Activated CD4-positive, alpha-beta memory T cell treated with anti-CD3 and anti-CD28 coated beads for 36 hours (primary cell): Measurements from ENCODE around the gene TVP23B. TPM values are rescaled to one million over a fixed set of nuclear protein-coding genes. Genes with fewer than 3 reads are reported as not detected.
"Not testable (repeated sequence)": the region's sequence is repeated elsewhere in the genome, so short reads cannot be mapped to it uniquely, and the experiment has no call there.

ENCODE experiments used
- CTCF ChIA-PET: fragments of 350-600 bp; sonication (Branson Sonifier 250); formaldehyde crosslinking; loops from one replicate; lab custom pipeline; 2021; ENCODE audit warnings: antibody characterized with exemption, inconsistent platforms; lab: Charles Lee
- POLR2A ChIA-PET: fragments of 350-600 bp; sonication (Branson Sonifier 250); formaldehyde crosslinking; loops from one replicate; lab custom pipeline; 2021; ENCODE audit warnings: antibody characterized with exemption; lab: Charles Lee
- DNase-seq: peaks from one replicate; pipeline ENCODE4 v3.0.0-alpha.2; 2020
- H3K27ac Mint-ChIP-seq: one replicate; pipeline ENCODE4 v1.8.0; 2021; ENCODE audit warnings: mixed read lengths
- H3K27me3 Mint-ChIP-seq: one replicate; pipeline ENCODE4 v1.8.0; 2021; ENCODE audit warnings: mixed read lengths
- H3K36me3 Mint-ChIP-seq: one replicate; pipeline ENCODE4 v1.8.0; 2021; ENCODE audit warnings: mixed read lengths
- H3K4me1 Mint-ChIP-seq: one replicate; pipeline ENCODE4 v1.8.0; 2021; ENCODE audit warnings: low read depth, mixed read lengths
- H3K4me3 Mint-ChIP-seq: one replicate; pipeline ENCODE4 v1.8.0; 2021; ENCODE audit warnings: mild to moderate bottlenecking, mixed read lengths
- H3K9me3 Mint-ChIP-seq: one replicate; pipeline ENCODE4 v1.8.0; 2021; ENCODE audit warnings: mixed read lengths
- intact Hi-C: fragments of 100-400 bp; cut with micrococcal nuclease; formaldehyde crosslinking; loops from one replicate; pipeline ENCODE4 v1.15.1; 2023
- total RNA-seq, 2 experiments: library from RNA; stranded (reverse); gene quantifications; one replicate each; pipeline ENCODE4 v1.2.3, GENCODE V29; 2021

TVP23B gene
- 10 to 100 TPM; 30.6 to 34.1 TPM for total RNA-seq

DNA sequence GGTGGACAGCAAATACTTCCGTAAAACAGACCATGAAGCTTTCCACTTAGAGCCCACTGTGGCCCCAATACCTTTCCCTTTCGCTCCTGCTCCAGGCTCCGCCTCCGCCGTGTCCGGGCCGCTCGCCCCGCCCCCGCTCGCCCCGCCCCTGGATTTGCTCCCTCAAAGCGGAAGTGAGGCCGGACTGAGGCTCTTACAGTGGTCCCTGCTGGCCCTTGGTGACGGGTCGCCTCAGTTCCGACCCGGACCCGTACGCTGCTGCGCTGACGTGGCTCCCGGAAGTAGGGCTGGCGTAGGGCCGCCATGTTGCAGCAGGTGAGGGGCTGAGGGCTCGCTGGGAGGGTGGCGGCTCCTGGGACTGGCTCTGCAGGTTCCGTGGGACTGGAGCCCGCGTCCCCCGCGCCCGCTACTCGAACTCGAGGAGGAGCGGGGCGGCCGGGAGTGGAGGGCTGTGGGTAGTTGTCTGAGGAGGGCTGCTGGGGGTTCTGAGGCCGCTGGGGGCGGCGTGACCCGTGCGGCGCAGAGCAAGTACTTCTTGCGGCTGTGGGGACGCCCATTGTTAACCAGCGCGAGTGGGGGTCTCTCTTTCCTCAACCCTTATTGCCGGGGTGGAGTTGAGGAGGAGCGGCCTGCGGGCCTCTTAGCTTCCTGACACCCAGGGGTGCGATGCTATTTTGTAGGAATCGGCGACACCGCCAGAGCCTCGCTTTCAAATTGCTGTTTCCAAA is at the start of gene TVP23B:
Gene TVP23B (plus strand): TSS at position 193 of the 728 bp plus-strand sequence. CDS start 111 bp downstream, at position 304.
- CTCF ChIA-PET, H3K9me3 Mint-ChIP-seq, H3K27me3 Mint-ChIP-seq, H3K36me3 Mint-ChIP-seq, POLR2A ChIA-PET: not testable (repeated sequence)
- peak within 1 kb of the TSS; percentile 85 for H3K27ac Mint-ChIP-seq
- peak; percentile 99 for DNase-seq
- H3K4me3 Mint-ChIP-seq: peak within 1 kb of the TSS; percentile 79
- intact Hi-C loops: loop anchor here (10.0 kb wide), 1 partner anchor 466 kb away; the partner anchor contains the start of genes SMCR8 and TOP3A
- H3K4me1 Mint-ChIP-seq: peaks cover 20% of the 10 kb centered on the region

DNA sequence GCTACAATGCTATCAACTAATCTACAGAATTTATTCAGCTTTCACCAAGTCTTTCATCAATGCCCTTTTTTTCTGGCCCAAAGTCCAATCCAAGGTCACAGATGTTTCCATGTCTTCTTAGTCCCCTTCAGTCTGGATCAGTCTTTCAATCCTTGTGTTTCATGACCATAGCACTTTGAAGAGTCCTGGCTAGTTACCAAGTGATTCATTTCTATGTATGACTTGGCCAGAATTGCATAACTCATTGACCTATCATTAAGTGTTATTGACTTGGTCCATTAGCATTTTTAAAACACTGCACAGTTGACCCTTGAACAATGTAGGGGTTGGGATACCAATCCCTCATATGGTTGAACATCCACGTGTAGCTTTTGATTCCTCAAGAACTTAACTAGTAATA is 48.5 kb upstream of the TVP23B start:
- H3K4me3 Mint-ChIP-seq, H3K4me1 Mint-ChIP-seq, H3K27me3 Mint-ChIP-seq, POLR2A ChIA-PET, DNase-seq, H3K27ac Mint-ChIP-seq, H3K36me3 Mint-ChIP-seq, H3K9me3 Mint-ChIP-seq, CTCF ChIA-PET, intact Hi-C loops: not testable (repeated sequence)

DNA sequence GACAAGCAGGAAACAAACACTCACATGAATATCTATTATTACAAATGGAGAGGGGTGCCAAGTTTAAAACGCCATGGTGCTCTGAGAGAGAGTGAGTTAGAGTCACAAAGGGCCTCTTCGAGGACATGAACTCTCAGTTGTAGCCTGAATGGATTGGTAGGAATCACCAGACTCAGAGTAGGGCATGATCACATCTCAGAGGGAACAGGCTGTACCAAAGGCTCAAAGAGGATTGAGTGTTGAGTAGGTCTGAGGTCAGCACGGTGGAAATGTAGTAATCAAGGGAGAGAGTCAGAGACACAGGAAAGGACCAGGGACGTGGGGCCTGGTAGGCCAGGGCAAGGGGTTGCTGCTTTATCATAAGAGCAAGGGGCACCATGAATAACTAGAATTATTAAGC is 47.6 kb upstream of the TVP23B start:
- H3K4me3 Mint-ChIP-seq, POLR2A ChIA-PET, H3K27me3 Mint-ChIP-seq, H3K27ac Mint-ChIP-seq, H3K36me3 Mint-ChIP-seq, H3K4me1 Mint-ChIP-seq, intact Hi-C loops, CTCF ChIA-PET, DNase-seq, H3K9me3 Mint-ChIP-seq: not testable (repeated sequence)

DNA sequence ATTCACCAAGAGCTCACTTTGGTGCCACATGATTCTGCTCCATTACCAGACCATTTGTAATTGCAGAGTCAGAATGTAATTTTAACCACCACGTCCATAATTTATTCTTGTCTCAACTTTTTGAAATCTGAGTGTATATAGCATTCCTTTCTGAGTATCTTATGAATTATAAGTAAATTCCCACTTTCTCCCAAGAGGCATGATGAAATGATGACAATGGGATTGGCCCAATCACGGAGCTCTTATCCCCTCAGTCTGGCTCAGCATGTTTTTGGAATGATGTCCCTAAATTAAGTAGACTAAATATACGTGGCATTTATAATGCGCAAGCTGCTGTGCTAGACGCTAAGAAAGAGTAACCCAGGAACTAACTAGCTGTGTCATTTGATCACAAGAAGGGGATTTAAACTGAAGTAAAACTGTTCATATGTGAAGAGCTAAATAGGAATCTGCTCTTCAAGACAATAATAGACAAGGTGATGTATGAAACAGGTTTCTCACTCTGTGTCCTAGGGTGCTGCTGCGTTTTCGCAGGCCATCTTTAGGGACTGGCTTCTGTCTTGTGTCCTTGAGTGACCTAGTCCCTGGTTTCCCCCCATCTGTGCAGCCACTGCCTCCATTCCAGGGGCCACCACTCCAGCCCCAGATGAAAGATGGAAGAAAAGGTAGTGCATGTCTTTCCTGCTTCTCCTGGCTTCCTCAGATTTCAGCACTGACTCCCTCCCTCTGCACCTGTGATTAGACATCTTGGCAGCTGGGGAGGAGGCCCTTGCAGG is 41.2 kb upstream of the TVP23B start:
- POLR2A ChIA-PET: not testable (repeated sequence)

DNA sequence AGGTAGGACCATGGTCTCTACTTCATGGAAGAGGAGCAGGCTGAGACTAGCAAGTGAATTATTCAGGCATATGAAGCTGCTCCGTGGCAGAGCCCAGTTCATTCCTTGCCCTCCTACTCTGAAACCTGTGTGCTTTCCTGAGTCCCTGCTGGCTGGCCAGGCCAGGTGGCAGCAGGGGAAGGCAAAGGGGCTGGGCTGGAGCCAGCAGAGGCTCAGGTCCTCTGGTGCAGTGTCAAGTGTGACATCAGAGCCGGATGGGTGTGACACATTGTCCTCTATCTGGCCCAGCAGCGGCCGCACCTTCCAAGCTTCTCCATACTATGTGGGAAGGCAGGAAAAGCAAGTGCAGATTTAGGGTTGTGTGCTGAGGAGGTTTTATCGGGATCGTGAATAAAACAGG is 39.8 kb upstream of the TVP23B start:
- intact Hi-C loops, CTCF ChIA-PET, H3K4me1 Mint-ChIP-seq, H3K36me3 Mint-ChIP-seq, H3K27me3 Mint-ChIP-seq, H3K27ac Mint-ChIP-seq, POLR2A ChIA-PET, DNase-seq, H3K9me3 Mint-ChIP-seq, H3K4me3 Mint-ChIP-seq: not testable (repeated sequence)

More for the DNA sequence above, 41.2 kb upstream of the TVP23B start:
- H3K9me3 Mint-ChIP-seq, H3K27me3 Mint-ChIP-seq, H3K27ac Mint-ChIP-seq, intact Hi-C loops, H3K36me3 Mint-ChIP-seq, DNase-seq, H3K4me3 Mint-ChIP-seq, H3K4me1 Mint-ChIP-seq: not testable (repeated sequence)
- CTCF ChIA-PET: interaction anchor here (1.1 kb wide), 1 partner anchor 114 kb away, joined by 3 read pairs; no protein-coding TSS in a partner anchor

DNA sequence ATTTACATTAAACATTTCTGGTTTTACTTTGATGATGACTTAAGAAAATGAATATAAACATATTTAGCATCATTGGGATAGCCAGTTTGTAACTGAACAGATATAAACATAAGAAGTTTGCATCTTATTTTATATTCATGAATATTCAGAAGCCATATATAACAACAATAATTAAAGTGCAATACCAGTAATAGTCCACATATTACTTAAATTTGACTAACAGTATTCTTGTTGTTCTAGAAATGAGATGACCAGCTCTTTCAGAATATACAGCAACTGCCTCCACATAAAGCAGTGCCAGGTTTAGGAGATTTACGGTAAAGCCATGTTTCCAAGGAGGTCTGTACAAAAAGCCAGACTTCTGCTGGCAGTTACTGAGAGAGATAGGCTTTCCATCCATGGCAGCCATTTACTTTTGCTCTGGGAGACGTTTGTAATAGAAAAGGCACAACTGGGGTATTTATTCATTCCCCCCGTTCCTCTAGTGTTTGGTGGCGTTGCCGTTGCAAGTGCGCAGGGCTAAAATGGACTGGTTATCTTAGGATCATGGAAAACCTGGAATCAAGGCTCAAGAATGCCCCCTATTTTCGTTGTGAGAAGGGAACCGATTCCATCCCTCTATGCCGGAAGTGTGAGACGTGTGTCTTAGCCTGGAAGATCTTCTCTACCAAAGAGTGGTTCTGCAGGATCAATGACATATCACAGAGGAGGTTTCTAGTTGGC is 37.1 kb upstream of the TVP23B start, which contains the start of gene FBXW10:
Gene FBXW10 (plus strand): TSS at position 356 of the 723 bp plus-strand sequence. CDS start 191 bp downstream, at position 547.
- CTCF ChIA-PET, intact Hi-C loops, H3K27me3 Mint-ChIP-seq, POLR2A ChIA-PET, H3K9me3 Mint-ChIP-seq, DNase-seq, H3K4me3 Mint-ChIP-seq, H3K4me1 Mint-ChIP-seq, H3K36me3 Mint-ChIP-seq, H3K27ac Mint-ChIP-seq: not testable (repeated sequence)

DNA sequence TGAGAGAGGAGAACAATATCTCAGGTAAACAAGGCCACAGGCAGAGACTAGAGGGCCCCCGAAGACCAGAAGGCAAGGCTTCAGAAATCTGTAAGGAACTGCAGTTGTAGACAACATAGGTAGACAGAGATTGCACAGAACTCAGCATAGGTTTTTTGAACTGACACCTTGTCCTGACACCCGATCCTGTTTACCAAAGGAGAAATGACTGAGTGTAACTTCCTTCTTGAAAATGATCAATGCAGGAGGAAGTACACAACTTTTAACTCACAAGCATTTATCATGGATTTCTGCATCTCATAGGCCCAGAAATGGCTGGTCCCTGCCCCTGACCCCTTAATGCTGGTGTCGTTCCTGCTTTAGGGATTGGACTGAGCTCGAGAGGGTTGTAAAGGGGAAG is 36.3 kb upstream of the TVP23B start:
- POLR2A ChIA-PET, H3K9me3 Mint-ChIP-seq, DNase-seq, H3K4me3 Mint-ChIP-seq, H3K4me1 Mint-ChIP-seq, H3K27me3 Mint-ChIP-seq, CTCF ChIA-PET, H3K27ac Mint-ChIP-seq, intact Hi-C loops, H3K36me3 Mint-ChIP-seq: not testable (repeated sequence)

DNA sequence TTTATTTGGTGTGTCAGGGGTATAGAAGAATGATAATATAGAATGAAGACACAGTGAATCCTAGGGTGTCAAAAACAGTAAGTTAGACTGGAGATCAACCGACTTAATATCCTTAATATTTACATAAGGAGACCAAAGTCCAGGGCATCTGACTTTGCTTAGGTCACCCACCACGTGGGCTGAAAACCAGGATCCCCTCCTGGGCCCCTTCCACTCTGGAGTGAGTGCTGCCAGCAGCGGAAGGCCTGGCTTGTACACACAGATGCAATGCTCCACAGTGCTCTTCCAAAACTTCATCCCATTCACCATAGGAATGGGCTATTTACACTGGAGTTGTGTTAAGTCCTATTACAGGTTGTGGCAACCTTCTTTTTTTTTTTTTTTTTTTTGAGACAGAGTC is 34.4 kb upstream of the TVP23B start:
- H3K4me1 Mint-ChIP-seq, H3K27ac Mint-ChIP-seq, intact Hi-C loops, H3K9me3 Mint-ChIP-seq, H3K36me3 Mint-ChIP-seq, CTCF ChIA-PET, DNase-seq, H3K27me3 Mint-ChIP-seq, H3K4me3 Mint-ChIP-seq, POLR2A ChIA-PET: not testable (repeated sequence)

DNA sequence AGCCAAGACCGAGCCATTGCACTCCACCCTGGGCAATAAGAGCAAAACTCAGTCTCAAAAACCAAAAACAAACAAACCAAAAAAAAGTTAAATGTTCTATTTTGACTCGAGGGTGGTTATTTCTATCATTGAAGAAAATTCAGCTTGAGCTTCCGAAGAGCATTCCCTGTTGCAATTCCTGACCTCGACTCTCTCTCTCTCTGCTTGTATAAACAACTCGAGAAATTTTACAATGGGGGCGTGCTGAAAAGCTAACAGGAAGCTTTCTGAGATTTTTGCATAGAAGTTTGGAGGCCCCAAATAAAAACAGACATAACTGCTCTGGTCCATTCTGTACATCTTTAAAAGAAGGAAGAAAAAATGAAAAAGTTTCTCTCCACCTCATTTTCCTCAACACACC is 33.5 kb upstream of the TVP23B start:
- H3K4me3 Mint-ChIP-seq, CTCF ChIA-PET, POLR2A ChIA-PET, H3K36me3 Mint-ChIP-seq, H3K9me3 Mint-ChIP-seq, H3K27me3 Mint-ChIP-seq, H3K27ac Mint-ChIP-seq, DNase-seq, H3K4me1 Mint-ChIP-seq, intact Hi-C loops: not testable (repeated sequence)

DNA sequence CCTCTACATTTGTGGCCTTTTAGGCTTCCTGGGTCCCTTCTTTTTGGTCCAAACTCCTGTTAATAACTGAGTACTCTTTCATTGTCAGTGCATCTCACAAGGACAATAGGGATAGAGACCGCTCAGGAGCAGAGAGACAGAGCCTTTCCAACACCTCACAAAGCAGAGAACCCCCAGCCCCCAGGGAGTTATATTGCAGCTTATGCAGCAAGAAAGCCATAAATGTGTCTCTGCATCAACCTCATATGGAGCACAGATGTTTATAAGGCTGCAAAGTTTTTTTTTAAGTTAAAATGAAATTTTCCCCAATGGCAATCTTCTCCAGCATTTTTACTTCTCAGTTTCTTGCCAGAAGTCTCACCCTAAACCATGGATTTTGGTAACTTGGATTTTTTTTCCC is 30.7 kb upstream of the TVP23B start:
- CTCF ChIA-PET, DNase-seq, H3K27ac Mint-ChIP-seq, H3K9me3 Mint-ChIP-seq, POLR2A ChIA-PET, intact Hi-C loops, H3K4me3 Mint-ChIP-seq, H3K27me3 Mint-ChIP-seq, H3K4me1 Mint-ChIP-seq, H3K36me3 Mint-ChIP-seq: not testable (repeated sequence)

DNA sequence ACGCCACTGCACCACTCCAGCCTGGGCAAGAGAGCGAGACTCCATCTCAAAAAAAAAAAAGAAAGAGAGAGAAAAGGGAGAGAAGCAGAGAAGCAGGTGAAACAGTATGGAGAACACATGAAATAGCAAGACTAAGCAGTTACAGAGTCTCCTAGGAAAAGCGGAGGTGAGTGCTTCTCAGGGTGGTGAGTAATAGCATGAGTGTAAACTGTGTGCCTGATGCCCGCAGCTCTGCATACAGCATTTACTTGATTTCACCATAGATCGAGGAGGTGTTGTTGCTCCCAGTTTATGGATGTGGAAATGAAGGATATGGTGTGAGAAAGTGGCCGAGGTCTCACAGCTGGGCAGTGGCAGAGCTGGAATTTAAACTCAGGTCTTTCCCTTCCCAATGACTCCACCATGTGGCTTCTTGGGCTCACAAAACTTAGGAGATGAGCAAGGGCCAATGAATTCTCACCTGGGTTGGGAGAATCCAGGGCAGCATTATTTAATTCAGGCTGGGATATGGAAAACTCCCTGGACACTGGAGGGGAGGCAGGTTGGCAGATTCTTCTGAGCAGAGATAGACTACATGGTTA is 27.1 kb upstream of the TVP23B start:
- not testable (repeated sequence) for H3K4me3 Mint-ChIP-seq

DNA sequence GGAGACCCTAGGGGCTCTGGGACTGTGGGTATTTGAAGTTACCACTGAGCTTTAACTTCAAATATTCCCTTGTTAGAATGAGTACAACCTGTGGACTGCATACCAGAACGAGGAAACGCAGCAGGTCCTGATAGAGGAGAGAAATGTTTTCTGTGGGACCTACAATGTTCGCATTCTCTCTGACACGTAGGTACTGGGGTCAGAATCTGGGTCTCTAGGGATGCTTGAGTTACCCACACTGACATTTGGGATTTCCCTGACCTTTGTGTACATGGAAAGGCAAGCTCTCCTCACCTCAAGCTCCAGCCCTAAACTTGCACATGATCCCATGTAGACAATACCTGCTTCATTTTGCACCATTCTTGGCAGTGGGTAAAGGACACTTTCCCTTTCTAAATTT is 25.0 kb upstream of the TVP23B start:
- H3K9me3 Mint-ChIP-seq, CTCF ChIA-PET, POLR2A ChIA-PET: not testable (repeated sequence)

More for the DNA sequence above, 27.1 kb upstream of the TVP23B start:
- H3K27me3 Mint-ChIP-seq, H3K9me3 Mint-ChIP-seq, CTCF ChIA-PET, intact Hi-C loops, H3K36me3 Mint-ChIP-seq, POLR2A ChIA-PET, H3K27ac Mint-ChIP-seq, DNase-seq, H3K4me1 Mint-ChIP-seq: not testable (repeated sequence)

More for the DNA sequence above, 25.0 kb upstream of the TVP23B start:
- H3K27me3 Mint-ChIP-seq, H3K4me1 Mint-ChIP-seq, H3K27ac Mint-ChIP-seq, H3K4me3 Mint-ChIP-seq, intact Hi-C loops, DNase-seq, H3K36me3 Mint-ChIP-seq: not testable (repeated sequence)
